ENCODE results near the gene SEZ6L2. TPM values are rescaled to one million over a fixed set of nuclear protein-coding genes. Genes with fewer than 3 reads are reported as not detected.

The SEZ6L2 gene
- total RNA-seq, 1 donor from 2014 or later, result 69.6 TPM

GRCh38 chr16:29860218-29860617 is 39.1 kb downstream of the SEZ6L2 start:
- no peaks in the 10 kb centered on the region for H3K9me3 ChIP-seq (ENCODE audit: insufficient read depth, low read depth, low read length)
- no peak overlapping the region for H2AFZ ChIP-seq (ENCODE audit: low read depth, low read length)
- H3K4me2 ChIP-seq (ENCODE audit: low read length), result no peak overlapping the region
- H3K79me2 ChIP-seq (ENCODE audit: insufficient read depth, low read length), result peaks cover 15% of the 10 kb centered on the region
- FAIRE-seq (no peak), DNase-seq (ENCODE audit: low read depth) (no peak)
- no peak for TF ChIP-seq EZH2 (IDR thresholded peaks at IDR 0.05; ENCODE audit: insufficient read depth, low read length)
- TF ChIP-seq CTCF (IDR thresholded peaks at IDR 0.05; ENCODE audit: insufficient read depth, low read depth, low read length), result no peak
- Mint-ChIP-seq H3K36me3 (ENCODE audit: low read depth, unreplicated experiment) (peaks cover 15% of the 10 kb centered on the region), H3K9me3 (ENCODE audit: unreplicated experiment) (no peaks in the 10 kb centered on the region), H3K4me3 (ENCODE audit: unreplicated experiment) (no peak overlapping the region), H3K27me3 (ENCODE audit: low read depth, unreplicated experiment) (no peaks in the 10 kb centered on the region), H3K4me1 (ENCODE audit: low read depth, unreplicated experiment) (peaks cover 7% of the 10 kb centered on the region), H3K27ac (ENCODE audit: unreplicated experiment) (no peak overlapping the region)
- H3K27ac ChIP-seq (ENCODE audit: low read depth, low read length), result no peak overlapping the region
- H3K9ac ChIP-seq (ENCODE audit: low read length), result no peak overlapping the region
- no peak overlapping the region for H3K4me3 ChIP-seq (ENCODE audit: insufficient read depth, low read depth, low read length)
- peaks cover 3% of the 10 kb centered on the region for H4K20me1 ChIP-seq (ENCODE audit: insufficient read depth, low read length)
- H3K36me3 ChIP-seq (ENCODE audit: insufficient read depth, low read length), result peaks cover 14% of the 10 kb centered on the region
- H3K4me1 ChIP-seq (ENCODE audit: insufficient read depth, low read length), result peaks cover 10% of the 10 kb centered on the region
- H3K27me3 ChIP-seq (ENCODE audit: insufficient read depth, low read length), result no peaks in the 10 kb centered on the region

GRCh38 chr16:29858974-29859373 is 40.4 kb downstream of the SEZ6L2 start:
- H3K4me3 Mint-ChIP-seq (ENCODE audit: unreplicated experiment), result no peak overlapping the region
- FAIRE-seq, result no peak
- no peak overlapping the region for H3K4me3 ChIP-seq (ENCODE audit: insufficient read depth, low read depth, low read length)
- no peak overlapping the region for H2AFZ ChIP-seq (ENCODE audit: low read depth, low read length)
- H3K9me3 Mint-ChIP-seq (ENCODE audit: unreplicated experiment), result no peaks in the 10 kb centered on the region
- no peaks in the 10 kb centered on the region for H3K27me3 ChIP-seq (ENCODE audit: insufficient read depth, low read length)
- peaks cover 15% of the 10 kb centered on the region for H3K79me2 ChIP-seq (ENCODE audit: insufficient read depth, low read length)
- peaks cover 10% of the 10 kb centered on the region for H3K4me1 ChIP-seq (ENCODE audit: insufficient read depth, low read length)
- H3K4me2 ChIP-seq (ENCODE audit: low read length), result no peak overlapping the region
- TF ChIP-seq CTCF (IDR thresholded peaks at IDR 0.05; ENCODE audit: insufficient read depth, low read depth, low read length) (no peak), EZH2 (IDR thresholded peaks at IDR 0.05; ENCODE audit: insufficient read depth, low read length) (no peak)
- peaks cover 3% of the 10 kb centered on the region for H4K20me1 ChIP-seq (ENCODE audit: insufficient read depth, low read length)
- peaks cover 14% of the 10 kb centered on the region for H3K36me3 Mint-ChIP-seq (ENCODE audit: low read depth, unreplicated experiment)
- peaks cover 14% of the 10 kb centered on the region for H3K36me3 ChIP-seq (ENCODE audit: insufficient read depth, low read length)
- H3K27ac ChIP-seq (ENCODE audit: low read depth, low read length), result no peak overlapping the region
- H3K9me3 ChIP-seq (ENCODE audit: insufficient read depth, low read depth, low read length), result no peaks in the 10 kb centered on the region
- no peak overlapping the region for H3K9ac ChIP-seq (ENCODE audit: low read length)
- peaks cover 7% of the 10 kb centered on the region for H3K4me1 Mint-ChIP-seq (ENCODE audit: low read depth, unreplicated experiment)
- DNase-seq (ENCODE audit: low read depth), result no peak
- no peaks in the 10 kb centered on the region for H3K27me3 Mint-ChIP-seq (ENCODE audit: low read depth, unreplicated experiment)
- no peak overlapping the region for H3K27ac Mint-ChIP-seq (ENCODE audit: unreplicated experiment)

GRCh38 chr16:29858149-29858849 is 41.1 kb downstream of the SEZ6L2 start:
- DNase-seq (ENCODE audit: low read depth) (no peak), FAIRE-seq (no peak)
- Histone ChIP-seq H3K4me1 (ENCODE audit: insufficient read depth, low read length) (peaks cover 10% of the 10 kb centered on the region), H3K4me3 (ENCODE audit: insufficient read depth, low read depth, low read length) (no peak overlapping the region), H3K9ac (ENCODE audit: low read length) (no peak overlapping the region), H3K9me3 (ENCODE audit: insufficient read depth, low read depth, low read length) (no peaks in the 10 kb centered on the region), H3K27ac (ENCODE audit: low read depth, low read length) (no peak overlapping the region), H3K27me3 (ENCODE audit: insufficient read depth, low read length) (no peaks in the 10 kb centered on the region), H2AFZ (ENCODE audit: low read depth, low read length) (no peak overlapping the region), H3K79me2 (ENCODE audit: insufficient read depth, low read length) (peaks cover 15% of the 10 kb centered on the region), H3K4me2 (ENCODE audit: low read length) (no peak overlapping the region), H3K36me3 (ENCODE audit: insufficient read depth, low read length) (peaks cover 14% of the 10 kb centered on the region), H4K20me1 (ENCODE audit: insufficient read depth, low read length) (peaks cover 3% of the 10 kb centered on the region)
- peaks cover 14% of the 10 kb centered on the region for H3K36me3 Mint-ChIP-seq (ENCODE audit: low read depth, unreplicated experiment)
- no peaks in the 10 kb centered on the region for H3K27me3 Mint-ChIP-seq (ENCODE audit: low read depth, unreplicated experiment)
- H3K9me3 Mint-ChIP-seq (ENCODE audit: unreplicated experiment), result no peaks in the 10 kb centered on the region
- no peak for TF ChIP-seq EZH2 (IDR thresholded peaks at IDR 0.05; ENCODE audit: insufficient read depth, low read length)
- TF ChIP-seq CTCF (IDR thresholded peaks at IDR 0.05; ENCODE audit: insufficient read depth, low read depth, low read length), result no peak
- H3K4me1 Mint-ChIP-seq (ENCODE audit: low read depth, unreplicated experiment), result peaks cover 7% of the 10 kb centered on the region
- no peak overlapping the region for H3K27ac Mint-ChIP-seq (ENCODE audit: unreplicated experiment)
- H3K4me3 Mint-ChIP-seq (ENCODE audit: unreplicated experiment), result no peak overlapping the region
